Nephron (organoid): ENCODE measurements around the gene RBMS1.

ENCODE experiments used
- H3K27ac Mint-ChIP-seq, 3 experiments: 2 replicates each; pipeline ENCODE4 v1.8.0; 2020; ENCODE audit warnings: mixed read lengths in 3 of 3, mild to moderate bottlenecking in 2 of 3, moderate library complexity in 1 of 3
- H3K27me3 Mint-ChIP-seq: 2 replicates; pipeline ENCODE4 v1.8.0; 2021; ENCODE audit warnings: low read depth, mild to moderate bottlenecking, moderate library complexity, mixed read lengths
- H3K36me3 Mint-ChIP-seq: 2 replicates; pipeline ENCODE4 v1.8.0; 2020; ENCODE audit warnings: low read depth, mixed read lengths
- H3K4me1 Mint-ChIP-seq: 2 replicates; pipeline ENCODE4 v1.8.0; 2020; ENCODE audit warnings: mixed read lengths
- H3K4me3 Mint-ChIP-seq, 3 experiments: 2 replicates each; pipeline ENCODE4 v1.8.0; 2020; ENCODE audit warnings: mild to moderate bottlenecking in 3 of 3, mixed read lengths in 3 of 3, moderate library complexity in 2 of 3
- H3K9me3 Mint-ChIP-seq: 2 replicates; pipeline ENCODE4 v1.8.0; 2020; ENCODE audit warnings: mixed read lengths
- CTCF ChIP-seq, 3 experiments: fragments of 200-600 bp; sonication (generic); IDR thresholded peaks; one replicate each; pipeline ENCODE4 v1.5.0; 2021; ENCODE audit warnings: antibody characterized with exemption in 3 of 3; ENCODE audit not compliant: unreplicated experiment in 3 of 3

RBMS1 gene

GRCh38 chr2:160255408-160255807 is 238.2 kb downstream of the RBMS1 start:
- H3K27ac Mint-ChIP-seq, result peak overlapping the region; percentile 65 to 76 (median 72)
- no peaks in the 10 kb centered on the region for H3K27me3 Mint-ChIP-seq
- peak overlapping the region in 1 of 3 experiments; percentile 57 for H3K4me3 Mint-ChIP-seq
- H3K9me3 Mint-ChIP-seq, result no peaks in the 10 kb centered on the region
- H3K36me3 Mint-ChIP-seq, result no peaks in the 10 kb centered on the region
- no peak for TF ChIP-seq CTCF (IDR thresholded peaks at IDR 0.05; ENCODE audit: unreplicated experiment in 3 of 3)
- H3K4me1 Mint-ChIP-seq, result peaks cover 49% of the 10 kb centered on the region

GRCh38 chr2:160254189-160254762 is 239.3 kb downstream of the RBMS1 start:
- H3K27me3 Mint-ChIP-seq, result no peaks in the 10 kb centered on the region

GRCh38 chr2:160253440-160254188 is 240.0 kb downstream of the RBMS1 start:
- H3K36me3 Mint-ChIP-seq, result no peaks in the 10 kb centered on the region
- no peaks in the 10 kb centered on the region for H3K9me3 Mint-ChIP-seq
- H3K4me3 Mint-ChIP-seq, result peak overlapping the region in 2 of 3 experiments; percentile 78 to 81
- H3K27me3 Mint-ChIP-seq, result no peaks in the 10 kb centered on the region
- peak overlapping the region; percentile 69 to 76 (median 71) for H3K27ac Mint-ChIP-seq
- H3K4me1 Mint-ChIP-seq, result peaks cover 67% of the 10 kb centered on the region
- TF ChIP-seq CTCF (IDR thresholded peaks at IDR 0.05; ENCODE audit: unreplicated experiment in 3 of 3), result no peak

More at GRCh38 chr2:160254189-160254762, 239.3 kb downstream of the RBMS1 start:
- no peaks in the 10 kb centered on the region for H3K9me3 Mint-ChIP-seq
- no peaks in the 10 kb centered on the region for H3K36me3 Mint-ChIP-seq
- H3K27ac Mint-ChIP-seq, result peak overlapping the region; percentile 4 to 80 (median 76)
- TF ChIP-seq CTCF (IDR thresholded peaks at IDR 0.05; ENCODE audit: unreplicated experiment in 3 of 3), result no peak
- H3K4me1 Mint-ChIP-seq, result peaks cover 60% of the 10 kb centered on the region
- peak overlapping the region in 1 of 3 experiments; percentile 23 for H3K4me3 Mint-ChIP-seq

GRCh38 chr2:160252900-160253299 is 240.7 kb downstream of the RBMS1 start:
- Mint-ChIP-seq H3K4me1 (peaks cover 71% of the 10 kb centered on the region), H3K9me3 (no peaks in the 10 kb centered on the region), H3K27me3 (no peaks in the 10 kb centered on the region), H3K4me3 (peak overlapping the region in 2 of 3 experiments; percentile 78 to 81), H3K27ac (peak overlapping the region in 2 of 3 experiments; percentile 48 to 76), H3K36me3 (no peaks in the 10 kb centered on the region)
- no peak for TF ChIP-seq CTCF (IDR thresholded peaks at IDR 0.05; ENCODE audit: unreplicated experiment in 3 of 3)

- H3K9me3 Mint-ChIP-seq, result no peaks in the 10 kb centered on the region
- peaks cover 71% of the 10 kb centered on the region for H3K4me1 Mint-ChIP-seq
- peak; percentile 73 to 87 (median 81) for TF ChIP-seq CTCF (IDR thresholded peaks at IDR 0.05; ENCODE audit: unreplicated experiment in 3 of 3)
- H3K27me3 Mint-ChIP-seq, result no peaks in the 10 kb centered on the region
- peak overlapping the region; percentile 50 to 67 (median 54) for H3K27ac Mint-ChIP-seq
- H3K36me3 Mint-ChIP-seq, result no peaks in the 10 kb centered on the region
- peak overlapping the region in 2 of 3 experiments; percentile 54 to 81 for H3K4me3 Mint-ChIP-seq
These were observed 241.2 kb downstream of the RBMS1 start for GRCh38 chr2:160252278-160252887.
